Measurements from ENCODE around the gene SART1.

SART1 gene

DNA sequence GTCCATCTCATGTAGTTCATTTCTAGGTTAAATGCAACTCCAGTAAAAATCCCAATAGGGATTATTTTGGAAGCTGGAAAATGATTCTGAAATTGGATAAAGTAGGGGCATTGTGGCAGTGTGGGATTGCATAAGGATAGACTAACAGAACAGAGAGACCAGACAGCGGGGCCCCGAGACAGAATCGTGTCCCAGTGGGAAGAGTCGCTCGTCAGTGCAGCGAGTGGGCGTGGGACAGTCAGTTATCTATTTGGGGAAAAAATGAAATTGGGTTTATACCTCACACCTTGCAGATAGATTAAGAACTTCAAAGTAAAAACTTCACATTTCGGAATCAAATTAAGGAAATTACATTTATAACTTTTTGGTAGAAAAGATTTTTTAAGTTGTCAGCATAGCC lies 10.6 kb downstream of the SART1 start:
- H3K27ac Mint-ChIP-seq = no peak overlapping the region
- peaks cover 14% of the 10 kb centered on the region for H3K4me1 Mint-ChIP-seq
- no peaks in the 10 kb centered on the region for H3K9me3 Mint-ChIP-seq
- no peaks in the 10 kb centered on the region for H3K27me3 Mint-ChIP-seq
- H3K36me3 Mint-ChIP-seq = peaks cover 70% of the 10 kb centered on the region
- no peak for ATAC-seq
- no peak overlapping the region for H3K4me3 Mint-ChIP-seq

DNA sequence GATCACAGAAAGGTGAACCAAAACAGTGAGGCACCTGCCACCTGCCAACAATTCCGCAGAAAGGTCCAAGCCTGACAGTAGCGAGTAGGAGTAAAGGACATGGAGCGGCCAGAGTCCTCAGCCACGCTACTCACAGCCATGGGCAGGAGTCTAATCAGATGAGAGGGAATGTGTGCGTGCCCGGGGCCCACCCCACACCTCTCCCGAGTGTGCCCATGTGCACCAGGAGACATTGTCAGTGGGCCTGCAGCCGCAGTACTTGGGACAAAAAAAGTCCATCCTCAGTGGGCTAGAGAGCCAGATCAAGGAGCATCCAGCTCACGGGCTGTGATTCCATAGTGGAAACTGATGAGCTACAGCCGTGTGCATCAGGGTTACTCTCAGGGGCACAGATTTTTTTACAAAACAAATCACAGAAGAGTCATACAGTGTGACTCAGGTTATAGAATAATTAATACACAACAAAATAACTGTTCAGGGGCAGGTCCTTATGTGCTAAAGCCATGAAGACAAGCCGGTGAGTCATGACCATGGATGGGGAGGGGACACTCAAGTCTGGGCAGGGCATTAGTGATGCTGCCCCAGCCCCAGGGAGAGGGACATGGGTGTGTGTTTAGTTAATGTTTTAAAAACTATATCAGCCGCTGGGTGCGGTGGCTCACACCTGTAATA lies 12.0 kb downstream of the SART1 start:
- no peak for ATAC-seq
- H3K4me1 Mint-ChIP-seq = peaks cover 13% of the 10 kb centered on the region
- H3K4me3 Mint-ChIP-seq = no peak overlapping the region
- peaks cover 77% of the 10 kb centered on the region for H3K36me3 Mint-ChIP-seq
- no peaks in the 10 kb centered on the region for H3K27me3 Mint-ChIP-seq
- H3K9me3 Mint-ChIP-seq = no peaks in the 10 kb centered on the region
- H3K27ac Mint-ChIP-seq = no peak overlapping the region

DNA sequence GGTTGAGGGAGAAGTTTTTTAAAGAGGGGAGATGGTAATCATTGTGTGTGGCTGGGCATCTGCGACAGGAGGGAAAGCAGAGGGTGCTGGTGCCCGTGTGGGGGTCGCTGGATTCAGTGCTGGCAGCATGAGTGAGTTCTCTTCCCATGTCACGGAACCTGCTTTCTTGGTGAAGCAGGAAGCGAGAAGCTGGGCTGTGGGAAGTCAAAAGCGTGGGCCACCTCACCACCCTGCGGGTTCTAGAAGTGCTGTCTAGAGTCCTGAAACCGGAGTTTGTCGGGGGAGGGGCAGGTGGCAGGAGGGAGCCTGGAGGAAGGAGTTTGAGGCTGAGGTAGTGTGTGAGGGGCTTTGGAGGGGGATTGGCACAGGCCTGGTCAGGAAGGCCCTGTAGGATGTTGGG lies 14.2 kb downstream of the SART1 start:
- peak overlapping the region; percentile 11 for H3K27ac Mint-ChIP-seq
- H3K9me3 Mint-ChIP-seq = no peaks in the 10 kb centered on the region
- H3K4me3 Mint-ChIP-seq = no peak overlapping the region
- no peaks in the 10 kb centered on the region for H3K4me1 Mint-ChIP-seq
- H3K27me3 Mint-ChIP-seq = no peaks in the 10 kb centered on the region
- no peak for ATAC-seq
- peaks cover 70% of the 10 kb centered on the region for H3K36me3 Mint-ChIP-seq

DNA sequence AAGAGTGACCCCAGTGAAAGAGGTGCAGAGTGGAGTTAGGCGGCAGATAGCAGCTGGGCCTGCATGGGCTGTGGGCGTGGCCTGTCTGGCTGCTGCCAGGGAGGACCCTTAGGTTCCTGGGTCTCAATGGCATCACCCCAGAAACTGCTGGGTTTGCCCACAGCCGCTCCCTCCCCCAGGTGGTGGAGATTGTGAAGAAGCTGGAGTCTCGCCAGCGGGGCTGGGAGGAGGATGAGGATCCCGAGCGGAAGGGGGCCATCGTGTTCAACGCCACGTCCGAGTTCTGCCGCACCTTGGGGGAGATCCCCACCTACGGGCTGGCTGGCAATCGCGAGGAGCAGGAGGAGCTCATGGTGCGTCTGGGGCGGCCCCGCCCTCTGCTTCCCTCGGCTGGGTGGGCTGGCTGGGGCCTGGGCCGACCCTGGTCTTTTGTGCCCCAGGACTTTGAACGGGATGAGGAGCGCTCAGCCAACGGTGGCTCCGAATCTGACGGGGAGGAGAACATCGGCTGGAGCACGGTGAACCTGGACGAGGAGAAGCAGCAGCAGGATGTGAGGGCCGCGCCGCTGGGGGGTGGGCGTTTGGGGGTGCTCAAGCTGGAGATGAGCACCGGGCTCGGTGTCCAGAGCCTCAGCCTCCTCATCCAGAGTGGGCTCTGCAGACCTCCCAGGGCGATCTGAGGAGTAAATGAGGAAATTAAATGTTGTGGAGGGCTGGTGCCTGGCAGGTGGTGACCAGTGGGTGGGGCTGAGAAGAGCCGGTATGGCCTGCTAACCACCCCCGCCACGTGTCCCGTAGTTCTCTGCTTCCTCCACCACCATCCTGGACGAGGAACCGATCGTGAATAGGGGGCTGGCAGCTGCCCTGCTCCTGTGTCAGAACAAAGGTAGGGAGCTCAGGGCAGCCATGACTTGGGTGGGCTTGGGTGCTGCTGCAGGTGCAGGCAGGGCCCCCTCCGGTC lies 15.0 kb downstream of the SART1 start:
- no peak for ATAC-seq
- Mint-ChIP-seq H3K4me3 (no peak overlapping the region), H3K9me3 (no peaks in the 10 kb centered on the region), H3K4me1 (no peaks in the 10 kb centered on the region), H3K27ac (no peak overlapping the region), H3K36me3 (peaks cover 68% of the 10 kb centered on the region), H3K27me3 (no peaks in the 10 kb centered on the region)

- ATAC-seq = no peak
- Mint-ChIP-seq H3K4me1 (no peaks in the 10 kb centered on the region), H3K36me3 (peaks cover 55% of the 10 kb centered on the region), H3K27ac (no peak overlapping the region), H3K4me3 (no peak overlapping the region), H3K9me3 (no peaks in the 10 kb centered on the region), H3K27me3 (no peaks in the 10 kb centered on the region)
These were observed 16.3 kb downstream of the SART1 start for GRCh38 chr11:65977621-65978390.

- Mint-ChIP-seq H3K36me3 (peaks cover 47% of the 10 kb centered on the region), H3K4me3 (no peak overlapping the region), H3K4me1 (no peaks in the 10 kb centered on the region), H3K27me3 (no peaks in the 10 kb centered on the region), H3K27ac (no peak overlapping the region), H3K9me3 (no peaks in the 10 kb centered on the region)
- no peak for ATAC-seq
These were observed 17.1 kb downstream of the SART1 start for GRCh38 chr11:65978391-65979238.

DNA sequence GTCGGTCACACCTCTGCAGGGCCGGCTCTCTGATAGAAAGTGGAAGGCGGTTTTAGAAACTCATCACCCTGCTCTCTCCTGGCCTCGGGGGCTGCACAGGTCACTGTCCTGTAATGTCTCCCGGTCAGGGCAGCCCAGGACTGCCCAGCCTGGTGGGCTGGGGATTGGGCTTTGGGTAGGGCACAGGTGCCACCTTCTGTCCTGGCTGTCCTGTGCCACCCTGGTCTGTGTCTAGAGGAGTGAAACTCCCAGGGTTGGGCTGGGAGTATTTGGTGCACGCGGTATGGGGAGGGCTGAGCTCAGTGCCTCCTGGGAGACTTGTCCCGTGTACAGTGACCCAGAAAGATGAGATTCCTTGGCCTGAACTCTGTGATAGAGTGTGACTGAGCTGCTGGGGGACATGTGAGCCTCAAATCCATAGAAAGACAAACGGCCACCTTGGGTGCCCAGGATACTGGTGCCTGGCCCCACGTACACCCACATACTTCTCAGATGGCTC lies 17.8 kb downstream of the SART1 start:
- Mint-ChIP-seq H3K36me3 (peaks cover 43% of the 10 kb centered on the region), H3K27ac (no peak overlapping the region), H3K4me3 (no peak overlapping the region), H3K4me1 (no peaks in the 10 kb centered on the region), H3K27me3 (no peaks in the 10 kb centered on the region), H3K9me3 (no peaks in the 10 kb centered on the region)
- ATAC-seq = no peak

DNA sequence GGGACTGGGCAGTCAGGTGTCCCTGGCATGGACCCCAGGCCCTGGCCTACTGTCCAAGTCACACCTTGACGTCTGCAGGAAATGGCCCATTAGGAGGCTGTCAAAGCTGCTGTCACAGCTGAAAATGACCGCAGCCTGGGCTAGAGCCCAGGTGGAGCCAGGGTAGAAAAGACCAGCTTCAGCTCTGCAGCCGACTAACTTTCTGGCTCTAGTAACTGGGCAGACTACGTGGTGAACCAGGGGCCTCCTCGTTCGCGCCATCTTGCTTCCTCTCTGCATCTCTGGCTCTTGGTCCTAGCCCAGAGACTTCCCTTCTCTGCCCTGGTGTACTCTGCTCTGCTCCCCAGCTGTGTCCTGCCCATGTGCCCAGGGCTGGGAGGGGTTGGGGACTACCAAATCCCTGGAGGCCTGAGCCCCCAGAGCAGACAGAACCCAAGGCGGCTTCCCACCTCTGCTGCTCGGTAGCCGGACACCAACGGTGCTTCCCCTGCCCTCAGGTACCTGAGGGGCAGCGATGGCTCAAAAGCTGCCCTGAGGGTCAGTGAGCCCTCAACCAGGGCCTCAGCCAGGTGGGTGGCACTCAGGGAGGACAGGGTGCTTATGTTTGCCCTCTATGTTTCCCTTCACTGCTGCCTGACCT lies 19.7 kb downstream of the SART1 start:
- H3K27ac Mint-ChIP-seq = no peak overlapping the region

GRCh38 chr11:65981972-65982823 lies 20.7 kb downstream of the SART1 start:
- Mint-ChIP-seq H3K9me3 (no peaks in the 10 kb centered on the region), H3K27me3 (no peaks in the 10 kb centered on the region), H3K27ac (no peak overlapping the region), H3K4me3 (no peak overlapping the region), H3K4me1 (no peaks in the 10 kb centered on the region), H3K36me3 (peaks cover 24% of the 10 kb centered on the region)
- ATAC-seq = peak; percentile 22

More for the DNA sequence above, 19.7 kb downstream of the SART1 start:
- no peak overlapping the region for H3K4me3 Mint-ChIP-seq
- H3K9me3 Mint-ChIP-seq = no peaks in the 10 kb centered on the region
- no peak for ATAC-seq
- H3K27me3 Mint-ChIP-seq = no peaks in the 10 kb centered on the region
- peaks cover 34% of the 10 kb centered on the region for H3K36me3 Mint-ChIP-seq
- no peaks in the 10 kb centered on the region for H3K4me1 Mint-ChIP-seq

- Mint-ChIP-seq H3K9me3 (no peaks in the 10 kb centered on the region), H3K27me3 (no peaks in the 10 kb centered on the region), H3K4me3 (no peak overlapping the region), H3K36me3 (peaks cover 16% of the 10 kb centered on the region), H3K4me1 (no peaks in the 10 kb centered on the region), H3K27ac (no peak overlapping the region)
- no peak for ATAC-seq
These were observed 21.5 kb downstream of the SART1 start for GRCh38 chr11:65982824-65983588.

- H3K9me3 Mint-ChIP-seq = no peaks in the 10 kb centered on the region
- no peaks in the 10 kb centered on the region for H3K27me3 Mint-ChIP-seq
- H3K4me1 Mint-ChIP-seq = no peaks in the 10 kb centered on the region
- no peak for ATAC-seq
- no peak overlapping the region for H3K27ac Mint-ChIP-seq
- H3K36me3 Mint-ChIP-seq = peaks cover 10% of the 10 kb centered on the region
- H3K4me3 Mint-ChIP-seq = no peak overlapping the region
These were observed 22.1 kb downstream of the SART1 start for GRCh38 chr11:65983589-65983987.

DNA sequence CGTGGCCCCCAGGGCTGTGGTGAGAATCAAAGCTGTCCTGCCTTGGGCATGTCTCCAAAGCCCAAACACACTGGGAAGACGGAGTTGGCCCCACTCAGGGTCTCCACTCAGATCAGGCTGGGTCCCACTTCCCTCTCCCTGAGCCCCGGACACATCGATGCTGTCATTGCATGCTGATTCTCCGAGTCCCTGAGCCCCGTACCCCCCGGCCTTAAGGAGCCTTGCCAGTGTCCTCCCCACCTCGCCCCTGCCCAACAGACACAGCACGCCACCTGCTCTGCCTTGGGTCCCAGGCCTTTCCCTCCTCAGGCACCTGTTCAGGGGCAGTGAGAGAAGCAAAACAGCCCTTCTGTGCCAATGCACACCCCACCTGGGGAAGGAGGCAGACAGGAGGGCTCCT lies 25.8 kb downstream of the SART1 start:
- H3K4me1 Mint-ChIP-seq = peaks cover 7% of the 10 kb centered on the region
- ATAC-seq = no peak
- H3K4me3 Mint-ChIP-seq = no peak overlapping the region
- H3K36me3 Mint-ChIP-seq = peaks cover 6% of the 10 kb centered on the region
- no peaks in the 10 kb centered on the region for H3K9me3 Mint-ChIP-seq
- no peak overlapping the region for H3K27ac Mint-ChIP-seq
- H3K27me3 Mint-ChIP-seq = no peaks in the 10 kb centered on the region

Measured in stimulated activated memory B cell treated with anti-CD40 and anti-IgM and Interleukin-4, amounts not matched to agents 10 μg/mL and 1 μg/mL and 100 μg/mL, for 72 hours (primary cell).